C1 segment of cervical spinal cord (tissue), 14 donors: ENCODE data around the gene ICAM2.
"Not testable (repeated sequence)": the region's sequence is repeated elsewhere in the genome, so short reads cannot be mapped to it uniquely, and the experiment has no call there.

Experiments
- DNase-seq, 14 donors: peaks; one replicate each; lab custom pipeline; 2025; lab: John Stamatoyannopoulos, UW

Gene ICAM2

DNA sequence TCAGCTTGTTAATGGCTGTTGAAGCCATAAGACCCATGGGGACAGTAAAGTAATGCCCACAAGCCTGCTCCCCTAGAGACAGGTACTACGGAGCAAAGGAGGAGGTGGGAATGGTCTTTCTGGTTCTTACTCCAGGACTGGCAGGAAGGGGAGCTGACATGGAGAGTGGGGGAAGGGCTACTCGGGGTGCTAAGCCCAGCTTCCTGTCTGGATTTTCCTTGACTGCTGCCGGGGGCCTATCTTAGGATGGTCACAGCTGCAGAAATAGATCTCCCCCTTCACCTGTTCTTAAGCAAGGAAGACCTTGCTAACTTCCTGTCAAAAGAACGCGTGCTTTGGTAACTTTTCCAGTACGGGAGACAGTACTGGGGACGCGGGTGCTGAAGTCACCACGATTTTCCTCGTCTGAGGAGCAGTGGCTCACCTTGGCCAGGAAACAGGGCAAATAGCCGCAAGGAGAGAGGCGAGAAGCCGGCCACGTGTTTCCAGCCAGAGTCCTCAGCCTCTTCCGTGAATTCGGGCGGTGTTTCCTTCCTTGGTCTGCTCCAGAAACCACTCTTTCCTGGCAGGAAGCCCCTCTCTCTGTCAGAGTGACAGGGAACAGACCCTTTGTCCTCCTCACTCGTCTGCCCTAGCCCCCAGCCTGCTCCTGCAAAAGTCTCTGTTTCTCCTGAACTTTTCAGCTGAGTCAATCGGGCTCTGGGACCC is 22.9 kb downstream of the ICAM2 start:
- DNase-seq = no peak

DNA sequence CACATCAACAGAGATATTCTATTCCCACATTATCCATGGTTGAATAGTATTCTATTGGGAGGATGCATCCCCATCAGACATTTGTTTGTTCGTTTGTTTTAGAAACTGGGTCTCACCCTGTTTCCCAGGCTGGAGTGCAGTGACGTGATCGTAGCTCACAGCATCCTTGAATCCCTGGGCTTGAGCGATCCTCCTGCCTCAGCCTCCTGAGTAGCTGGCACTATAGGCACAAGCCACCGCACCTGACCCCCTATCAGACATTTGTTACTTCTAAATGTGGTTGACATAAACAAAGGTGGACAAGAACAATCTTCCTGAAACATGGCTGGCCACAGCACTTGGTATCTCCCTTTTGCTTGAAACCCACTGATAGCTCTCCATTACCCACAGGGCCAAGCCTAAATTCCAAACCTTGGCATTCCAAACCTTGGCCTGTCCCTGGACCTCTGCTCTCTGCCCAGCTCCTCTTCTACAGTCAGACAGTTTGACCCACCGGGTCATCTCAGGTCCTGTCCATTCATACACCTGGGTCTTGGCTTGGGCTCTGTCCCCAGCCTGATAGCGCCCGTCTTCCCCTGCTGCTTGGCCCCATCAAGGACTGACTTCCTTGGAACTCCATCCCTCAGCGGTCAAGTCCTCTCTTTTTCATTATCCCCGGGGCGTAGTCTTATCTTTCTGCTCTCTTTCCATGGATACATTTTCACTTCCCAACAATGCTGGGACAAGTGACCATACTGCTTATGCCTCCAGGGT is 23.8 kb downstream of the ICAM2 start:
- DNase-seq = no peak

DNA sequence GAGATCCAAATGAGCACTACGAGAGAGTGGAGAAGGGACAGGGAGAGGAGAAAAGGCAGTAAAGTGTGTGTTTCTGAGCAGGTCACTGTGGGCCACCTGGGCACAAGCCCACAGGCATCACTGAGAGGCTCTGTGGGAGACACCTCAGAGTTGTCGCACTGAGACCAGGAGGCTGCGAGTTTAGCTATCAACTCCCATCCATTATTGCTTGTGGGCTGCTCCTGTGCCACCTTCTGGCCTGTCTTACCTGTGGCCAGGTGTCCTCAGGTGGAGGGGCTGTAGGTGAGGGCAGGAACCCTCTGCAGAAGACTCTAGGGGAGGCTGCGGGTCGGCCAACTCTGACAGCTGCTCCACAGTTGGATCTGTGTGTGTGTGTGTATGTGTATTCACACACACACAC is 24.8 kb downstream of the ICAM2 start:
- DNase-seq = no peak

DNA sequence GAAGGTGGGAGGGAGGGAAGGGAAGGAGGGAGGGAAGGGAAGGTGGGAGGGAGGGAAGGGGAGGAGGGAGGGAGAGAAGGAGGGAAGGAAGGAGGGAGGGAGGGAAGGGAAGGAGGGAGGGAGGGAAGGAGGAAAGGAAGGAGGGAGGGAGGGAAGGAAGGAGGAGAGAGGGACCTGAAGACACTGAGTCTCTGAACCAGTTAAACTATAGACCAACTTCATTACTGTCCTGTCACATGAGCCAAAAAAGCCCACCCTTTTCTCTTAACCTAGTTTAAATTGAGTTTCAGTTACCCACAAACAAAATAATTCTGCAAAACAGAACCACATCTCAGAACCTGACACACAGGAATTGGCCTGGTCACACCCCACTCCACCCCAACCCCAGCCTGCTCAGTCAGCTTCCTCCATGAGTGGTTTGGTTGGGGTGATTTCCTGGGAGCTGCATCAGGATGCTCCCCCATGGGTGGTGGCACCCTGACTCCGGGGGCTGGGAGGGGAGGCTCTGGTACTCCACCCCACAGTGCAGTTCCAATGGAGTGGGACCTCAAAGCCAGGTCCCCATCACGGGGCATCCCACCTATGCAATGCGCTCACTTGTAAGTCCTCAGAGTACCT is 27.0 kb downstream of the ICAM2 start:
- DNase-seq = no peak

DNA sequence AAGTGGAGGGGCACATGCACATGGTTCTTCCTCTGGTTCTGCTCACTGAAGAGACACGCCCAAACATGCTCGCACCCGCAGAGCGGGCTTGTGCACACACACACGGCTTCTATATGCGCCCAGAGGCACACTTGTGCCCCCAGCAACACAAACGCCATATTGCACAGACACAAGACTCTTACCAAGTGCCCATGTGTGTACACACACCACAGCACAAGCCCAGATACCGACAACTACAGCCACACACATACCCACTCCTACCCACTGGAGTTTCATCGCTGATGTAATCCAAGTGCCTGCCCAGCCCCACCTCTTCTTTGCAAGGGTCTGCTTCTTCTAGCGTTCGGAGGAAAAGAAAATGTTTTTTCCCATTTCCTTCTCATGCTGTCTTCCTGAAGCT is 28.8 kb downstream of the ICAM2 start:
- DNase-seq = no peak

DNA sequence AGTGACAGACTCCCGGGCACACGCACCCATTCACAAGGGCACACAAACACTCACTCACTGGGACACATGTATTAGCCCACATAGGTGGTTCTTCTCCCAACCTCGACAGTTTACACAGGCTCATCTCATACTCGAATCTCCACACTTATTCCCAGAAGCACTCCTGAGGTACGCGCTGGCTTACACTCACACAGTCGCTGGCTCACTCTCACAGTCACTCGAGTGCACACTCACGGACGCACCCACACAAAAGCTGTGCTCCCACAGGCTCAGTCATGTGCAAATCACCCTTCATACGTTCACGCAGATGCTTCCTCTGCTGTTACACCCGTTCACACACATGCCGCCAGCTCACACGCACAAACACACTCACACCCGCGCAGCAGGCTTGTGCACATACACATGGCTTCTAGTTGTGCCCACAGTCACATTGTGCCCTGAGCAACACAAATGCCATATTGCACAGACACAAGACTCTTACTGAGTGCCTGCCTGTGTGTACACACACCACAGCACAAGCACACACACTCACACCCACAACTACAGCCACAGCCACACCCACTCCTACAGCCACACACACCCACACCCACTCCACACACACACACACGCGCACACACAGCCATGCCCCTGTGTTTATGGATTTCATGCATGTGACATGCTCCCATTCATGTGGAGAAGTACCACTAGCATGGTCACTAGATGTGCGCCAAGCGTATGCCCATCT is 30.6 kb downstream of the ICAM2 start:
- no peak for DNase-seq

DNA sequence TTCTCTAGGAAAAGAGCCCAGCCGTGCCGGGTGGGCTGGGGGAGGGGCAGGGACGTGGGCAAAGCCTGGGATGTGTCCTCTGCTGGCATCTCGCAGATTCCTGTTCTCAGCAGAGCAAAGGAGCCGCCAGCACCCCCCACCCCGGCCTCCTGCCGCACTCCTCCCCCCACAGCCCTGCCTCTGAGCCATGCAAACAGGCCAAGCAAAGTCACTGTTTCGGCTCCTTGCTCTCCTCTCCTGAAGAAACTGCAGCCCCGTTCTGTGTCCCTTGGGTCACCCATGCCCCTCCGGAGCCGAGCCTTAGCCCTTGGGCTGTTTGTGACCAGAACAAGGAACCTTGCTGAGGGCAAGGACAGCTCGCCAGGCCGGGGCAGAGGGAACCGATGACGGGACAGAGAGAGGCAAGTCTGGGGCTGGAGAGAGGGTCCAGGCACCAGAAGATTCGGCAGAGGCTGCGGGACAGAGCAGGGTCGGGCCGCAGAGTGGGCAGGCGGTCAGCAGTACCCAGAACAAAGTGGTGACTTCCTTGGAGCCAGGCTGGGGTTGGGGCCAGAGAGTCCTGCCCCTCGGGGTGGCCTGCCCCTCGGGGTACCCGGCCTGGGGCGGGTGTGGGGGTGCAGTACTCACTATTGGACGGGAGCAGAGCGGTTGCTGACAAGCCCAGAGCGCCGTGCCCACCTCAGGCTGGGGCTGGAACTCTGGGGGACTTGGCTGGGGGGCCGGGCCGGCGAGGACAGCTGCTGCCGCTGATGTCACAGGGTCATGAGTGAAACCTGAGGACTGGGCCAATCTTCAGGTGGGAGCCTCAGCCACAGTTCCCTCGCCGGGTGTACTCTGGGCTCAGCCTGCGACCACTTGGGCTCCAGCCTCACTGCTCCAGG is 31.5 kb downstream of the ICAM2 start:
- DNase-seq = peak in 1 of 14 donors; percentile 36

DNA sequence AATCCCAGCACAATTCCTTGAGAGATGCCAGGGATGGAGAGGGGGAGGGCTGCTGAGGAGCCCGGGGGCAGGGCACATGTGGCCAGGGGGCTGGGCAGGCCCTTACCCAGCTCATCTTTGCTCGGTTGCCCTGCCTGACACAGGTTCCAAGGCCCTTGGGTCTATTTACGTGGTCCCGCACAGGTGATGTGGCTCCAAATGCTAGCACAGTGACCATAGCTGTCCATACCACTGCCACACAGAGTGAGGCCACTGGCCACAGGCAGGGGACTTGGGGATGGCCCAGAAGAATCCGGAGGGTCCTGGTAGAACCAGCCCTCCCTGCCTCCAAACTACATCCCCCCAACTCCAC is 32.3 kb downstream of the ICAM2 start:
- DNase-seq = no peak

DNA sequence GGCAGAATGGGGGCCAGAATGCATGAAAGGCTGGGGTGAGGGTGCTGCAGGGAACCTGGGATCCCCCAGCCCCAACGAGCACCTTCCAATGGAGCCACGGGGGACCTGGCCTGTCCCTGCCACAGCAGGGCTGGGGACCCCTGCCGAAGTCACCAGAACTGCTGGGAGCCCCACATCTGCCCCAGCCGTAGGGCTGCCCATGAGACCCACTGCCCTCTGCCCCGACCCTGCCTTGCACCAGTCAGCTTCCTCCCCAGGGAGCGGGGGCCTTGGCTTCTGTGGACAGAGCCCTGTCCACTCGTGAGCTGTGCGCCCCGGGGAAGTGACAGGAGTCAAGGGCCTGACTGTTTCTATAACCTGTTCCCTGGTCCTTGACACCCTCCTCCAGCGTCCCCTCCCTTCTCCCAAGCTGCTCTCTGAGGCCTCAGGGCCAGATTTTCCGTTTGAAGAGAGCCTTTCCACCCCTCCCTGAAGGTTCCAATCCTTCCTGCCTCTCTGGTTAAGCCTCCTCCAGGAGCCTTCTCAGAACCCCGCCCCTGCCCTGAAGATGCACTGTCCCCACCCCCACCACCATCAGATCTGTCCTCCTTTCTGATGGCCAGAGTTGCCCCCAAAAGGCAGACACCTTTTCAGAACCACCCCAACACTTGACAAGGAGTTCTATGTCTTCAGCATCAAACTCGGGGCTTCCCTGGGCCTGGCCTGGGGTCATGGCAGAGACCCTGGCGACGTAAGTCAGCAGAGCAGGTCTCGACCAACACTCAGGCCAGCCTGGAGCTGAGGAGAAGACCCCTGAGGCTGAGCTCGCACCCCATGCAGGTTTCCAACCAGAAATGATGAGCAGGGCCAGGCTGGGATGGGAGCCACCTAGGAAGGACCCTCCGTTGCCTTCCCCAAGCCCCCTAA is 33.0 kb downstream of the ICAM2 start:
- DNase-seq = no peak

DNA sequence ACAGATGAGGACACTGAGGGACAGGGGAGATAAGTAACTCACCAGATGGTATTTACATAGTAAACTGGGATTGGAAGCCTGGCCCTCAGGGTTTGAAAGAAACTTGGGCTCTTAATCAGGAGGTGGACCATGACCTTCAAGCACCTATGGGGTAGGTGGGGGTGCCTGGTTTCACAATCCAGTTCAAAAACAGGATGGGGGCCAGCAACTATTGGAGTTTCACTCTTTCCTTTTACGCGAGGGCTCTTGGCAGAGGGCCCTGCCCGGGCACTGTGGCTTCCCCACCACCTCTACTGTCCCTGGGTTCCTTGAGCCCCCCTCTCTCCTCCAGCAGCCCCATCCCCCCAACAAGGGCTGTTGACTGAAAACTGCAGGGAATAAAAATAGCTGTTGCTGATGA is 33.6 kb downstream of the ICAM2 start:
- DNase-seq = no peak

DNA sequence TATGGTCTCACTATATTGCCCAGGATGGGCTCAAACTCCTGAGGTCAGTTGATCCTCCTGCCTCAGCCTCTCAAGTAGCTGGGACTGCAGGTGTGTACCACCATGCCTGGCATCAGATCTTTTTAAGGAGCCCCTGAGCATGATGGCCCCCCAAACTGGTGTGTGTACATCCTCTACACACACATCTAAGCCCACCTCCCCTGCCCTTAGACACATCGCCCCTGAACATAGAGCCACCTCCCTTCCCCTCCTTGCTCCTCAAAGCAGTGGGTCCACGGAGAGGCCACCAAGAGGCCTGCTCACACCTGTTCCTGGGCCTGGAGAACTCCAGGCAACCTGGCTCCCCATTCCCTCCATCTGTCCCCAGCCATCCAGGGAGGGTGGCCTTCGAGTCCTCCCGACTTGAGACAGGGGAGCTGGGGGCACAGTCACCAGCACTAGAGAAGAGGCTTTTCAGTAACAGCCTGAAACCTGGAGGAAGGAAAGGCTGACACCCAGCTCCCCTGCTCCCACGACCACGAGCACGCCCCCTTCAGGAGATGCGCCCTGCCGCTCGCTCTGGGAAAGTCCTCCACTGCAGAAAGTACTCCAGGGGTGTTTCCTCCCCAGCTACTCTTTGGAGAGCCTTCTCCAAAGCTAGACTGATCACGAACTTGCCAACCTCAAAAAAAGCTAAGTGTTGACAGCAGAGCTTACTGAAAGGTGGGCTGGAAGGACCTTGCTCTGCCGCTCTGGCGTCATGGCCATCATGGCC is 34.9 kb downstream of the ICAM2 start:
- DNase-seq = no peak

DNA sequence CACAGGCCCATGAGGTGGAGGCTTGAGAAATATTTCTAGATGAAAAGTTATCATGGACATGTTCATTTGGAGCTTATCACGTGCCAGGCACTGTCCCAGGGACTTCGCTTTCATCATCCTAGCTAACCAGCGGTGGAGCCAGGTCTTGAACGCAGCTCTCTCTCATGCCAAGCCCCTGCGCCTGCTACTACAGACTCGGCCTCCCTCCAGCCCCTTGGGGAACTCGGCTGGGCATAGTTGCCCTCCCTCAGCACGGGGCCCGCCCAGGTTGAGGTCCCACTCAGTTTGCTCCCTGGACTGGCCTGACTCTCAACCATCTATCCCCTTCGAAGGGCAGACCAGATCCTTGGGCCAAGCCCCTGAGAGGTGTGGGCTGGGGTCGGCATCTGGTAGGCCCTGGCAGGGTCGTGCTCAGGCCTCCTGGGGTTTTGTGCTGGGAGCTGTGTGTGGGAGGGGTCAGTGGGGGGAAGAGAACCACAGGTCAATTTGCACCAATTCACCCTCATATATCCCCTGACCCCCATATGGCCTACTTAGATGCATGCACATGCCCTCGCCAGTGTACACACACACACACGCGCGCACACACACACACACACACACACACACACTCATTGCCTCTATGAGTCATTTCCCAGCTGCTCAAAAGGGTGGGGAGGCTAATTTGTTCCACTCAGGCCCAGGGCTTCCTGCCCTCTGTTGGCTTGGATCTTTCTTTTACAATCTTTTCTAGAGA is 35.6 kb downstream of the ICAM2 start:
- DNase-seq = peak in 1 of 14 donors; percentile 10

DNA sequence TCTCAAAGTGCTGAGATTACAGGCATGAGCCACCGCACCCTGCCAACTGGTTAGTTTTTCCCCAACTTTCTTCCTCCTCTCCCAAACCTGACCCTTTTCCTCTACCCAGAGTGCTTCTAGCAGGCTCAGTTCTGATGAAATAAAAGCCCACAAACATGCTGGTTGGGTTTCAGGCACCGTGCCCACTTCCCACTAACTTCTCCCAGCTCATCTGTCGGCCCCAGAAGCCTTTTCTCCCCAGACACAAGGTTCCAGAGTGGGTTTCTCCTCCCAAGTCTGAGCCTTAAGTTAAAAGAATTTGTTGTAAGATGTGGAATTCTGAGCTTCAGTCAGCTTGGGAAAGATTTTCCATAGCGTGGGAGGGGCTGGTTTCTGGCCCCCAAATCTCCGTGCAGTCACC is 36.2 kb downstream of the ICAM2 start:
- DNase-seq = no peak

DNA sequence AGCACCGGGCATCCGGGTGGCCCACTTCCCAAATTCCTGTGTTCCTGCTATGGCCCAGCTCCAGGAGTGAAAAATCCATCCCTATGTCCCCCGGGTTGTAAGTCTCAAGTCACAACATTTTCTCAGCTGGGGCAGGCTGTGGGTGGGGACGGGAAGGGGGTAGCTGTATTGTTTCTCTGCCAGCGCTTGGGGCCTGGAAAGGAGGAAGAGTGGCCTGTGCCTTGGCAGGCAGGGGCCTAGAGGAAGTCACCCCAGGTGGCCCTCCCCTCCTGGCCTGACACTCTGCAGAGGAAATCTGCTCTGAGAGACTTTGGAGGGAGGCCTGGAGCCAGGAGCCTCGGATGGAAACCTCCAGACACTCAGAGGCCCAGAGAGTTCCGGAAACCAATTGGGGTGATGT is 37.1 kb downstream of the ICAM2 start:
- peak in 3 of 14 donors; percentile 8 to 22 (median 14) for DNase-seq

DNA sequence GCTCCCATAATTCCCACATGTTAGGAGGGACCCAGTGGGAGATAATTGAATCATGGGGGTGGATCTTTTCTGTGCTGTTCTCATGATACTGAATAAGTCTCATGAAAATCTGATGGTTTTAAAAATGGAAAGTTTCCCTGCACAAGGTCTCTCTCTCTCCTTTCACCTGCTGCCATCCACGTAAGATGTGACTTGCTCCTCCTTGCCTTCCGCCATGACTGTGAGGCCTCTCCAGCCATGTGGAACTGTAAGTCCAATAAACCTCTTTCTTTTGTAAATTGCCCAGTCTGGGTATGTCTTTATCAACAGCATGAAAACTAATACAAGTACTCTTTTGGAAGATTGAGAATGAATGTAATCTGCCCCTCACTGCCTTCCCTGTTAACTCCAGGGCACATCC is 37.8 kb downstream of the ICAM2 start:
- DNase-seq = not testable (repeated sequence)

DNA sequence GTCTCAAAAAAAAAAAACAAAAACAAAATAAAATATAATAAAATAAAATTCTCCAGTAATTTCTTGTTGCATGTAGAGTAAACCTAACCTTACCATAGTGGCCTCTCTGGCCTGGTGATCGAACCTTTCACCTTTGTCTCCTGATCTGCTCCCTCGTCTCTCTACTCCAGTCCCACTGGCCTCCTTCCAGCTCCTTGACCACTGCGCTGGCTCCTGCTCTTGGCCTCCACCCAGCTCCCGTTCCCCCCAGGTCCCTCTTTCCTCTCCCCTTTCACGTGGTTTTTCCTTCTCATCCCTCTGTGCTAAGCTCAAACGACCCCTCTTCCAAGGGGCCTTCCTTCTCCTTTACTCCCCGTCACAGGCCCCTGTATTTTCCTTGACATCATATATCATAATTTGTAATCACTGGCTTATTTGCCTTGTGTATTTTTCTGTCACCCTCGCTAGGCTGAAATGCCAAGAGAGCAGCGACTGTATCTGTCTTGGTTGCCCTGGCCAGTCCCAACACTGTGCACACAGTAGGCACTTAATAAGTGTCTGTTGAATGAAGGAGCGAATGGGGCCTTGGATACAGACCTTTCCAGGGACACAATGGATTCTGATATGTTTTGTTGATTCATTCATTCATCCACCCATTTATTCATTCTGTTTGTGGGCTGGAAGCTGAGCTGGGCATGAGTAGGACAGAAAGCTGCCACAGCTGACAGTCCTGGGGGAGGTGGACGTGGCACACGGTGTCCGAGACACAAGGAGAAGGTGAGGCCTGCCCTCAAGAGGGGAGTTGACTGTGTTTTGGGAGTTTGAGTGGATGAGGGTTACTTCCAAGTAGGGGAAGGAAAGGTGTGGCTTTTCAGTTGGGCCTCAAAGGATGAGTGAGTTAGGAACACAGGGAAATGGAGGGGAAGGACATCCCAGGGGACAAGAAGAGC is 41.9 kb downstream of the ICAM2 start:
- no peak for DNase-seq

DNA sequence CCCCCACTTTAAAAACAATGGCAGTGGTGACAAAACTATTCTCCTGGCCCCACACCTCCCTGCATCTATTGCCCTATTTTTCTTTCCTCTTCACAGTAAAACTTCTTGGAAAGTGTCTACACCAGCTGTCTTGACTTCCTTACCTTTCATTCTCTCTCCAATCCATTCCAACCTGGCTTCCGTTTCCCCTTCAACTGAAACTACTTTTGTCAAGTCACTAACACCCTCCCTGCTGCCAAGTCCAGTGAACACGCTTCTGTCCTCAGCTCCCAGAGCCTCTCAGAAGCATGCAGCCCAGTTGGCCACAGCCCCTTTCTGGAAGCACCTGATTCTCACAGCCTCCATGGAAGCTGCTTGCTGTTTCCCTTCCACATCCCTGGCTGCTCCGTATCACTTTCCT is 43.7 kb downstream of the ICAM2 start:
- DNase-seq = no peak
